CD4-positive, alpha-beta T cell treated with Interleukin-1 beta for 1 hour (primary cell): Measurements from ENCODE around the gene CAMTA1.
A peak's percentile ranks its signal among the peaks of the same experiment; 100 is the strongest.

Experiments used
- DNase-seq, 2 donors: peaks; one replicate each; pipeline ENCODE4 v3.0.0-alpha.2; 2020 to 2022

CAMTA1 gene

DNA sequence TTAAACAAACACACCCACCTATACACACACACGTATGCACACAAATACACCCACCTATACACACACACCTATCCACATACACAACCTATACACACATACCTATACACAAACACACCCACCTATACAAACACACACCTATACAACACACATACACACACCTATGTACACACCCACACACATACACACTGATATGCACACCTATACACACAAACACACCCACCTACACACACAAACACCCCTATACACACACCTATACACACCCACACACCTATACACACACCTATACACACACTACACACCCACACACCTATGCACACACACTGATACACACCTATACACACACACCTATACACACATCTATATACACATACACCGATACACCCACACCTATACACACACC, 870.1 kb downstream of the CAMTA1 start:
- no peak for DNase-seq

DNA sequence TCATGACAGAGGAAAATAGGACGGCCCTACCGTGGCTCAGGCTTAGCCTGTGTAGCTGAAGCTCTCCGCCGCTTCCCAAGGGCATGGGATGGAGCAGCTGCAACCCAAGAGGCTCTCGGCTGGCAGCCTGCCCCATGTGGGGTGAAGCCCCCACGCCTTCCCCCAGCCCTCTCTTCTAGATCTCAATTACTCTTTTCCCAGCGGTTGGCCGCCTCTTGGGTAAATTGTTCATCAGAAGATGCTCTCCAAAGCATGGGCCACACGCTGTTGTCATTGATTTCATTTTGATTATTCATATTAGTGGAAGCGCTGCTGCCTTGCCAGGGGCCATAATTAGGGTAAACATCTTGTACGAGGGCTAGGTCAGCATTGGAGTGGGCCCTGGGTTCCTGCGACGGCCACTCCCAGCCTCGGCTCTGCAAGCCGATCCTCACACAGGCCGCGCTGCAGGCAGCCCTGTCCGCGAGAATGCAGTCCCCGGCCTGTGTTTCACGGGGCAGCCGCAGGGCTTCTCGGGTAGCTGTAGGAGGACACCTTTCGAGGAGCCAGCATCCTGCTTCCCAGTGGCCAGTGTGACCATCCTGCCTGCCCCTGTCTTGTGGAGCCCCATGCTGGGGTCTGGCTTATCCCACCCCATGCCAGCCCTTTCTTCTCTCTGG, 871.4 kb downstream of the CAMTA1 start:
- no peak for DNase-seq

DNA sequence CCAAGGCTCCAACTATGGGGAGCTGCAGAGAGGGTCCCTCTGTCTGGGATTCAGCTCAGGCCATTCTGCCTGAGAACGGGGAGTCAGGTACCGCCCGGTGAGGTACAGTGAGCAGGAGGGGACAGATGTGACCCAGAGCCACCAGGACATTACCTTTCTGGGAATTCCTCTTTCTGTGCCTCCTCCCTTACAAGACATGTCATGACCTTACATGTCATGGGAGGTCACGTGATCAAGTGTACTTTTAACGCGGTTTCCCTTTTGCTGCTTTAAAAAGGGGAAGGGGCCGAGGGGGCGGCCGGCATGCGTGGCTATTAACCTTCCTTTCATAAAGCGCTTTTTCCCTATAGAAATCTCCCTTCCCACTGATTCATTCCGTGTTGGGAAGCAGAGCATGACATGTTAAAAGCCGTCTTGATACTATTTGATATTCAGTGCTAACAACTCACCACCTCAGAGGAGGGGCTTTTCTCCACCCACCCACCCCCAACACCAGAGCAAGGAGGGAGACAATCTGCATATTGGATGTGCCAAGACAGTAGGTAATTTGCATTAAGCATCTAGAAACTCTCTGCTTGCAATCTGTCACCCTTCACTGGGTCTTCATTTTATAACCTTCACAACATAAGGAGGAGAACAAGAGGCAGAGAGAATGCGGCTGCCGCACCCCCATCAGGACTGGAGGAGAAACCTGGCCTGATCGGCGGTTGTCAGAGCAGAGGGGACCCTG, 872.2 kb downstream of the CAMTA1 start:
- no peak for DNase-seq

DNA sequence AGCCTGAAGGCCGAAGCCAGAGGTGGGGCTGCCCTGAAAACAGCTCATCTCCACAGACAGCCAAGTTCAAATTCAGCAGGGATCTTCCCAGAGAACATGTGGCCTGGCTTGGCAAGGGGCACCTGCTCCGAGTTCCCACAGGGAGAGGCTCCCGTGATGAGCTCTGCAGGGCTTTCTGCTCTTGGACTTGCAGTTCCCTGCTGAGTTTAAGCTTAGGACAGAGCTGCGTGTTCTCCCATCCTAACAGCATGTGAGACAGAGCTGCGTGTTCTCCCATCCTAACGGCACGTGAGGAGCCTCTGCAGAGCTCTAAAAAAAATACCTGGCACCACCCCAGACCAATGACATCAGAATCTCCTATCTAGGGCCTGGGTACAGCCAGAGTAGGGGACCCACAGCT, 872.8 kb downstream of the CAMTA1 start:
- no peak for DNase-seq

DNA sequence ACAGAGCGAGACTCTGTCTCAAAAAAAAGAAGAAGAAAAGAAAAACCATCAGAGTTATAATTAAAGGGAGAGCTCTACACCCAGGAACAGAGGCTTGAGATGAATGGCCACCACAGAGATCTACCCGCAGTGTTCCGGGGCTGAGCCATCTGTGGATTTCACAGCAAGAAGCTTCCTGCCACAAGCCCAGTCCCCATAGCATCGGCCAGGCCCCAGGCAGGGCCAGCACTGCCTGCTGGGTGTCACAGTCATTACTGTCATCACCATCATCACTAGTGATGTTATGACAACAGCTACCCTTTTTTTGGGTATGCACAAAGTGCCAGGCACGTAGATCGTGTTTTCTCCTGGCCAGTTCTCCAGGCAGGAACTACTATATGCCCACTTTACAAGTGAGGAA, 874.3 kb downstream of the CAMTA1 start:
- no peak for DNase-seq

GRCh38 chr1:7663451-7664146, 878.3 kb downstream of the CAMTA1 start:
- no peak for DNase-seq

DNA sequence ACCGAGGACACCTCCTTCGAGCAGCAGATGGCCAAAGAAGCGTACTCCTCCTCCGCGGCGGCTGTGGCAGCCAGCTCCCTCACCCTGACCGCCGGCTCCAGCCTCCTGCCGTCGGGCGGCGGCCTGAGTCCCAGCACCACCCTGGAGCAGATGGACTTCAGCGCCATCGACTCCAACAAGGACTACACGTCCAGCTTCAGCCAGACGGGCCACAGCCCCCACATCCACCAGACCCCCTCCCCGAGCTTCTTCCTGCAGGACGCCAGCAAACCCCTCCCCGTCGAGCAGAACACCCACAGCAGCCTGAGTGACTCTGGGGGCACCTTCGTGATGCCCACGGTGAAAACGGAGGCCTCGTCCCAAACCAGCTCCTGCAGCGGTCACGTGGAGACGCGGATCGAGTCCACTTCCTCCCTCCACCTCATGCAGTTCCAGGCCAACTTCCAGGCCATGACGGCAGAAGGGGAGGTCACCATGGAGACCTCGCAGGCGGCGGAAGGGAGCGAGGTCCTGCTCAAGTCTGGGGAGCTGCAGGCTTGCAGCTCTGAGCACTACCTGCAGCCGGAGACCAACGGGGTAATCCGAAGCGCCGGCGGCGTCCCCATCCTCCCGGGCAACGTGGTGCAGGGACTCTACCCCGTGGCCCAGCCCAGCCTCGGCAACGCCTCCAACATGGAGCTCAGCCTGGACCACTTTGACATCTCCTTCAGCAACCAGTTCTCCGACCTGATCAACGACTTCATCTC, 879.1 kb downstream of the CAMTA1 start:
- DNase-seq = no peak

DNA sequence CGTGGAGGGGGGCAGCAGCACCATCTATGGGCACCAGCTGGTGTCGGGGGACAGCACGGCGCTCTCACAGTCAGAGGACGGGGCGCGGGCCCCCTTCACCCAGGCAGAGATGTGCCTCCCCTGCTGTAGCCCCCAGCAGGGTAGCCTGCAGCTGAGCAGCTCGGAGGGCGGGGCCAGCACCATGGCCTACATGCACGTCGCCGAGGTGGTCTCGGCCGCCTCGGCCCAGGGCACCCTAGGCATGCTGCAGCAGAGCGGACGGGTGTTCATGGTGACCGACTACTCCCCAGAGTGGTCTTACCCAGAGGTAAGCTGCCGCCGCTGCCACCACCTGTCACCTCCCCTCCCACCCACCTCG, 879.6 kb downstream of the CAMTA1 start:
- DNase-seq = no peak

DNA sequence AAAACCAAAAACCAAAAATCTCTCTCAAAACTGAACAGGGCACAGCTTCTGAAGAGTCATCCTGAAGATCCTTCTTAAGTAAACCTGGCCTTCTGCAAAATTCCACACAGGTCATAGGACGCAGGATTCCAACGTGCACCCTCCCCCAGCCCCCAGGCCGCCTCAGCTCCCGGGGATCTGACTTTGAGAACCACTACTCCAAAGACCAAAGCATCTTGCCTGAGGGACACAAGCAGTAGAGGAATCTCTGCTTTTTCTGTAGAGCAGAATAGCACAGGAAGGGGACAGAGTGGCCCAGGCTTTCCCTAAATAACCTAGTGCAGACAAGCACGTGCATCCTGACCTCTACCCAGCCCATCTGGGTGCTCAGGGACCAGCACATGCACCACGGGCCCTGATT, 881.0 kb downstream of the CAMTA1 start:
- DNase-seq = no peak

- no peak for DNase-seq
These were observed 881.9 kb downstream of the CAMTA1 start for GRCh38 chr1:7667159-7667558.

- peak; percentile 79 to 84 for DNase-seq
These were observed 882.5 kb downstream of the CAMTA1 start for GRCh38 chr1:7667625-7668218.

GRCh38 chr1:7669559-7670311, 884.5 kb downstream of the CAMTA1 start:
- peak; percentile 45 to 64 for DNase-seq

- no peak for DNase-seq
These were observed 885.3 kb downstream of the CAMTA1 start for GRCh38 chr1:7670334-7671145.

DNA sequence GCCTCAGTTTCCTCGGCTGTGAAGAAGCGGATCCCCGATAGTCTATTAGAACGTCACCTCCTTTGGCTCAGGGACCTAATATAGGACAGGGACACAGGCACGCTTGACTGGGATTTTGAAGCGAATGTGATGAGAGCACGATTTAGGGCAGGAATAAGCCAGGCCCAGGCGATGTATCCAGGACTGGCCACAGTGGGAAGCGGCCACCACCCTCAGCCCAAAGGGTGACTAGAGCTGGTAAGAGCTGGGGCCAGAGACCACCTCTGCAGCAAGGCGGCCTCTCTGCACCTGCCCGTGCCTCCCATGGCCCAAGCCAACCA, 885.9 kb downstream of the CAMTA1 start:
- no peak for DNase-seq

- no peak for DNase-seq
These were observed 886.4 kb downstream of the CAMTA1 start for GRCh38 chr1:7671676-7672075.

- DNase-seq = no peak
These were observed 887.6 kb downstream of the CAMTA1 start for GRCh38 chr1:7672864-7673263.

DNA sequence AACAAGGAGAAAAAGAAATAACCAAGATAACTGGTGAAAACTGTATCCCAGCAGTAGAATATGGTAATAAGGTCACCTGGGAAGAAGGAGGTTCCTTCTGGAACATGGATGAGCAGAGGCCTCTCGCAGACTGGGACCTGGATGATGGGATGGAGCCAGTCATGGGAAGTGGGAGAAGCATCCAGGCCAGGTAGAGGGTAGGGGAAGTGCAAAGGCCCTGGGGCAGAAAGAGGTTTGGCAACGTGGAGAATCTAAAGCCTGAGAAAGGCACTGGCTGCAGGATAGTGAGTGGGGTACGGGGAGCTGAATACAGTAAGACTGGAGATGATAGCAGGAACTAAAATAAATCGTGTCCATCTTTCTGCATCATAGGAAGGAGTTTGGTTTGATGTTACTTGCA, 889.7 kb downstream of the CAMTA1 start:
- no peak for DNase-seq

DNA sequence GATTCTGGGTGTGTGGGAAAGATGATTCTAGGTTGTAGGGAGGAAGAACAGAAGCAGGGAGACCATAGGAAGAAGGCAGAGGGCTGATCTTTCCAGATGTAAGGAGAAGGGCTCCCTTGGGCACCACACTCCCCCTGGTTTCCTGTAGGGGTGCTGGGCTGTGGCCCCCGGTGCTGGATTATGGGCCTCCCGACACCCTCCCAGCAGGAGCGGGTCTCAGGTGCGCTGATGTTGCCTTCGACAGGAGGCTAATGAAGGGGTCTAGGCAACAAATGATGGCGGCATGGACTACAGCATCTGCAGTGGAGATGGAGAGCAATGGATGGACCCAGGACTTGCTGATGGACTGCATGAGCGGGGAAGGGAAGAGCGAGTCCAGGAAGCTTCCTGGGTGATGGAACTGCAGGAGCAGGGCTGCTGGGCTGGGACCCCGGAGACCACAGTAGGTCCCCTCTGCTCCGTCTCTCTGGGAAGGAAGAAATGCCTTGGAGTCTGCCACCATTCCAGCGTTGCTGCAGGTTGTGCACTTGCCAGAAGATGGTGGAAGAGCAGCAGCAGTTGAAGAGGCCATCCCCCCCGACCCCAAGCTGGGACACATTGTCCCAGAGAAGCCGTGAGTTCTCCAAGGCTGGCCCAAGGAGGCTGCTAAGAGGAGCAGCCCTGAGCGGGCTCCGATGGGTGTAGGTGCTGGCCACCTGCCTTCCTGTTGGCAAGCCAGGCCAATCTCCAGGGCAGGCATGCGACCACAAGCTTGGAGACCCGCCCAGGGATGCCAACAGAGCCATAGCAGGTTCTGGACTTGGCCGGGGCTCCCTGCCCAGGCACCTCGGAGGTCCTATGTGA, 890.4 kb downstream of the CAMTA1 start:
- no peak for DNase-seq

GRCh38 chr1:7676274-7676945, 891.2 kb downstream of the CAMTA1 start:
- no peak for DNase-seq

DNA sequence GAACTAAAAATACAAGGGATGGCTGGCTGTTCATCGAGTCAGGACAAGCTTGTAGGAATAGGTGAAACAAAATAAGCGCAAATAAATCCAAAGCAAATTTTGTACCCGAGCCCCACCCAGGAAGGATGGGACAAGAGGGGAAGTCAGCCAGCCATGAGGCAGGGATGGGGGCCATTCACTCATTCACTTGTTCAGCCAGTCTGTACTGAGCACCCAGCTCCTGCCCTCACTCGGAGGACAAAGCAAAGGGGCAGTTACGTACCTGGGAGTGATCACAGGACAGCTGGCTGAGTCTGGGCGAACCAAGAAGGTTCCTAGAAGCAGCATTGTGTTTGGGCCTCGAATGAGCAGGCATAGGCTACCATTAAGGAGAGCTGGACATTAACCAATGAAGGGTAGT, 891.9 kb downstream of the CAMTA1 start:
- no peak for DNase-seq
